Measurements from ENCODE around the gene PLLP. TPM values are rescaled to one million over a fixed set of nuclear protein-coding genes. Genes with fewer than 3 reads are reported as not detected.

Gene PLLP
- total RNA-seq, 1 donor from 2014 or later = 0.02 TPM

GRCh38 chr16:57299009-57299718, 14.7 kb upstream of the PLLP start:
- H3K36me3 Mint-ChIP-seq (ENCODE audit: low read depth) = no peaks in the 10 kb centered on the region
- H3K4me1 Mint-ChIP-seq (ENCODE audit: low read depth) = peaks cover 4% of the 10 kb centered on the region
- no peak for TF ChIP-seq CTCF (IDR thresholded peaks at IDR 0.05)
- no peak for DNase-seq (ENCODE audit: low spot score)
- no peak overlapping the region for H3K4me3 Mint-ChIP-seq (ENCODE audit: unreplicated experiment)
- no peaks in the 10 kb centered on the region for H3K27me3 Mint-ChIP-seq (ENCODE audit: low read depth)
- no peaks in the 10 kb centered on the region for H3K9me3 Mint-ChIP-seq (ENCODE audit: low read depth)
- no peak overlapping the region for H3K27ac Mint-ChIP-seq (ENCODE audit: unreplicated experiment)

DNA sequence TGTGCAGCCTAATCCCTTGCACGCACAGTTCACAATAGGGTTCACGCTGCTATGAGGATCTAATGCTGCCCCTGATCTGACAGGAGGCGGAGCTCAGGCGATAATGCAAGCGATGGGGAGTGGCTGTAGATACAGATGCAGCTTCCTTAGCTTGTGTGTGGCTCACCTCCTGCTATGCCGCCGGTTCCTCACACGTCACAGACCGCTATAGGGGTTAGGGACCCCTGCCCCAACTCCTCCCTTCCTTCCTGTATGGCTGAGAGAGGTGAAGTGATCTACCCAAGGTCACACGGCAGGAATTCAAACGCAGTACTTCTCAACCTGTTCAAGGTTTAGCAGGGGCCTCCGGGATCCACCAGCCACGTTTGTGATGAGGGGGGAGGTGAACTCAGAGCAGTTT, 13.4 kb upstream of the PLLP start:
- no peak for TF ChIP-seq CTCF (IDR thresholded peaks at IDR 0.05)
- Mint-ChIP-seq H3K27ac (ENCODE audit: unreplicated experiment) (no peak overlapping the region), H3K4me3 (ENCODE audit: unreplicated experiment) (no peak overlapping the region), H3K36me3 (ENCODE audit: low read depth) (no peaks in the 10 kb centered on the region), H3K9me3 (ENCODE audit: low read depth) (no peaks in the 10 kb centered on the region), H3K4me1 (ENCODE audit: low read depth) (no peaks in the 10 kb centered on the region), H3K27me3 (ENCODE audit: low read depth) (no peaks in the 10 kb centered on the region)
- no peak for DNase-seq (ENCODE audit: low spot score)

- Mint-ChIP-seq H3K4me1 (ENCODE audit: low read depth) (peaks cover 2% of the 10 kb centered on the region), H3K27me3 (ENCODE audit: low read depth) (no peaks in the 10 kb centered on the region), H3K36me3 (ENCODE audit: low read depth) (no peaks in the 10 kb centered on the region), H3K4me3 (ENCODE audit: unreplicated experiment) (no peak overlapping the region), H3K27ac (ENCODE audit: unreplicated experiment) (no peak overlapping the region), H3K9me3 (ENCODE audit: low read depth) (no peaks in the 10 kb centered on the region)
- DNase-seq (ENCODE audit: low spot score) = no peak
- no peak for TF ChIP-seq CTCF (IDR thresholded peaks at IDR 0.05)
Measured at GRCh38 chr16:57289391-57290257, 5.2 kb upstream of the PLLP start.

DNA sequence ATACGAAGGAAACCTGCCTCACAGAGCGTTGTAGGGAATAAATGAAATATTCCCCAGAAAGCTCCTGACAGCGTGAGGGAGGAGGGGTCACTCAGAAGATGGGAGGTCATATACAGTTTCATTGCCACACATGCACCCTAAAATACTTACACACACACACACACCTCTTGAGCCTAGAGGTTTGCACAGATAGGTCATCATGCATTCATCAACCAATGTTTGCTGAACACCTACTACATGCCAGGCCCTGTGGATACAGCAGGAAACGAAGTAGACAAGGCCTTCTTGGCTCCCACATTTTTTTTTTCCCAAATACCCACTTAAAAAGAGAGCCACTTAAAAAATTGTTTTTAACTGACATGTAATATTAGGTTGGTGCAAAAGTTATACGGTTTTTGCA, 907 bp upstream of the PLLP start:
- no peak for DNase-seq (ENCODE audit: low spot score)
- Mint-ChIP-seq H3K27ac (ENCODE audit: unreplicated experiment) (no peak overlapping the region), H3K27me3 (ENCODE audit: low read depth) (peaks cover 11% of the 10 kb centered on the region), H3K4me3 (ENCODE audit: unreplicated experiment) (no peak overlapping the region), H3K4me1 (ENCODE audit: low read depth) (peaks cover 4% of the 10 kb centered on the region), H3K9me3 (ENCODE audit: low read depth) (no peaks in the 10 kb centered on the region), H3K36me3 (ENCODE audit: low read depth) (no peaks in the 10 kb centered on the region)
- no peak for TF ChIP-seq CTCF (IDR thresholded peaks at IDR 0.05)

- H3K36me3 Mint-ChIP-seq (ENCODE audit: low read depth) = no peaks in the 10 kb centered on the region
- H3K4me3 Mint-ChIP-seq (ENCODE audit: unreplicated experiment) = peak overlapping the region; percentile 64
- H3K4me1 Mint-ChIP-seq (ENCODE audit: low read depth) = peaks cover 4% of the 10 kb centered on the region
- no peak for TF ChIP-seq CTCF (IDR thresholded peaks at IDR 0.05)
- H3K27ac Mint-ChIP-seq (ENCODE audit: unreplicated experiment) = peak overlapping the region; percentile 8
- H3K9me3 Mint-ChIP-seq (ENCODE audit: low read depth) = no peaks in the 10 kb centered on the region
- H3K27me3 Mint-ChIP-seq (ENCODE audit: low read depth) = peaks cover 11% of the 10 kb centered on the region
- no peak for DNase-seq (ENCODE audit: low spot score)
Measured at GRCh38 chr16:57284952-57285363, 486 bp upstream of the PLLP start.
